Heart right ventricle (tissue), 16 donors: Measurements from ENCODE around the gene PPP2R3B. TPM values are rescaled to one million over a fixed set of nuclear protein-coding genes. Genes with fewer than 3 reads are reported as not detected.
"Not testable (repeated sequence)": the region's sequence is repeated elsewhere in the genome, so short reads cannot be mapped to it uniquely, and the experiment has no call there.

ENCODE experiments used
- ATAC-seq, 8 donors: fragments of 200-7000 bp; cut with Tn5 transposase; one replicate each; pipeline ENCODE4 v1.9.1; 2020; ENCODE audit warnings: mild to moderate bottlenecking in 8 of 8, moderate library complexity in 8 of 8, moderate number of reproducible peaks in 1 of 8
- DNase-seq, 2 donors: peaks; one replicate each; pipeline ENCODE4 v3.0.0-alpha.2; 2020
- H3K27ac ChIP-seq, 10 donors: fragments of 200-600 bp; sonication (generic) in 2 of 10; one replicate each; pipeline versions ENCODE4 v1.5.0 to v1.8.0; 2020 to 2022; ENCODE audit warnings: mild to moderate bottlenecking in 3 of 10
- H3K27me3 ChIP-seq, 7 donors: fragments of 200-600 bp; one replicate each; pipeline ENCODE4 v1.8.0; 2021 to 2022; ENCODE audit warnings: mild to moderate bottlenecking in 2 of 7
- H3K36me3 ChIP-seq, 9 donors: fragments of 200-600 bp; sonication (generic) in 1 of 9; one replicate each; pipeline versions ENCODE4 v1.5.0 to v1.8.0; 2020 to 2022; ENCODE audit warnings: mild to moderate bottlenecking in 2 of 9
- H3K4me1 ChIP-seq, 9 donors: fragments of 200-600 bp; sonication (generic) in 1 of 9; one replicate each; pipeline versions ENCODE4 v1.5.0 to v1.8.0; 2020 to 2022; ENCODE audit warnings: mild to moderate bottlenecking in 4 of 9
- H3K4me3 ChIP-seq, 10 donors: fragments of 200-600 bp; sonication (generic) in 2 of 10; one replicate each; pipeline versions ENCODE4 v1.5.0 to v1.8.0; 2020 to 2022; ENCODE audit warnings: mild to moderate bottlenecking in 7 of 10, moderate library complexity in 2 of 10
- H3K9me3 ChIP-seq, 11 donors: fragments of 200-600 bp in 10 of 11; sonication (generic) in 2 of 11; one replicate each; pipeline versions ENCODE4 v1.5.0 to v1.8.0; 2013 to 2022; ENCODE audit warnings: mild to moderate bottlenecking in 2 of 11, control low read depth in 1 of 11, moderate library complexity in 1 of 11
- CTCF ChIP-seq, 9 donors: fragments of 200-600 bp; sonication (generic) in 2 of 9; IDR thresholded peaks; one replicate each; pipeline versions ENCODE4 v1.5.0 to v1.8.0; 2021 to 2022; ENCODE audit warnings: antibody characterized with exemption in 9 of 9, mild to moderate bottlenecking in 5 of 9, moderate library complexity in 1 of 9
- WGBS, 2 donors: extraction: QIAGEN DNeasy Blood & Tissue Kit; methylation state at CpG; one replicate each; pipeline ENCODE4 v1.1.7; 2013; ENCODE audit warnings: inconsistent platforms in 1 of 2; 5-methylcytosine and 5-hydroxymethylcytosine counted together
- intact Hi-C, 10 donors: fragments of 100-400 bp; cut with DNase I; formaldehyde crosslinking; loops; one replicate each; pipeline versions ENCODE4 v1.11.1 to v1.14.2; 2022
- long read RNA-seq, 3 donors: library from polyadenylated mRNA; unstranded; transcript quantifications; one replicate each; pipeline ENCODE4 v2.0.0, GENCODE V29; 2020 to 2021
- polyA plus RNA-seq, 2 donors: library from polyadenylated mRNA; stranded (reverse); fragments of 200-250 nt; gene quantifications; one replicate each; pipeline ENCODE4 v1.2.3, GENCODE V29; 2013
- total RNA-seq, 10 donors: library from RNA; stranded (reverse); fragmentation: NEBNext Ultra II Directional in 3 of 10; extraction: Animal tissue kit (Norgen Biotek cat#: 25700) in 3 of 10; gene quantifications; one replicate each; pipeline versions ENCODE4 v1.2.1 to v1.2.4, GENCODE V29; 2021 to 2023
- donor health status: Arrhythmogenic right ventricular cardiomyopathy.
- donor health status: ischemic (EF 13 %, LVEDD 7.1; RV severe dilation, severe dysfunction).
- donor health status: healthy with polysubstance abuse.
- donor health status: DM: no; HTN: yes; CAD: no.
- donor health status: DM: no; HTN: no; CAD: no.
- donor health status: ischemic (EF 25% LVEDD 6.9; RV normal size, moderate dysfunction).
- donor health status: ischemic (EF 25% LVEDD 5.7; RV mildly dilated, moderate dysfunction).
- donor health status: healthy.
- donor health status: DM: yes; HTN: yes; CAD: no.
- donor health status: Ischemic cardiomyopathy.
- donor health status: ischemic (EF 35%, LVEDD 5.7; RV mildly dilated, moderate dysfunction).
- donor health status: nonischemic (EF 11% LVEDD 7.7; RV severe dilation, severe dysfunction).
- donor health status: DM: yes; HTN: yes; CAD: no.
- donor health status: PGD.
- donor health status: ischemic (EF 29% LVEDD 5.4; RV normal size, mild dysfunction).
- donor health status: nonischemic (EF 23%, LVEDD 6.1; RV moderate dilation, normal function).

PPP2R3B gene
- 100 to 1,000 TPM in 8 of 10 donors, 10 to 100 TPM in 2; 88.3 to 173 (median 128) TPM for total RNA-seq
- polyA plus RNA-seq = 100 to 1,000 TPM in 1 of 2 donors, 10 to 100 TPM in 1; 73.9 to 362 TPM
- long read RNA-seq, donor 1, transcript PPP2R3B-202 (13 exons, 2,151 nt) = major isoform, 6 of 338 reads
- long read RNA-seq, donor 1, transcript PPP2R3B-208 (5 exons, 1,090 nt) = major isoform, 6 of 338 reads
- long read RNA-seq, donor 1, partial matches to known transcripts = 21 of 338 reads
- long read RNA-seq, donor 1, other reads (novel, unspliced or antisense) = 305 of 338 reads
- long read RNA-seq, donor 2, transcript PPP2R3B-202 (13 exons, 2,151 nt) = major isoform, 5 of 415 reads
- long read RNA-seq, donor 2, partial matches to known transcripts = 64 of 415 reads
- long read RNA-seq, donor 2, other reads (novel, unspliced or antisense) = 342 of 415 reads
- long read RNA-seq, donor 3, partial matches to known transcripts = 20 of 107 reads
- long read RNA-seq, donor 3, other reads (novel, unspliced or antisense) = 86 of 107 reads

GRCh38 chrX:386768-387575 is at the start of gene PPP2R3B:
TSS of gene PPP2R3B (minus strand) at chrX:386907. CDS start at chrX:386691, 216 bp downstream.
- ATAC-seq (peak; percentile 100), DNase-seq (peak; percentile 99 to 100)
- WGBS, 2 donors = 0% methylated on average over 96 to 102 of the region's 102 CpGs
- Histone ChIP-seq H3K4me3 (peak within 1 kb of the TSS; percentile 42 to 99 (median 74)), H3K36me3 (no peaks in the 10 kb centered on the region), H3K27me3 (no peaks in the 10 kb centered on the region), H3K4me1 (peaks cover 0 to 15% (median 8%) of the 10 kb centered on the region in 9 donors), H3K27ac (peak within 1 kb of the TSS; percentile 94 to 100 (median 99)), H3K9me3 (no peaks in the 10 kb centered on the region)
- no peak for TF ChIP-seq CTCF (IDR thresholded peaks at IDR 0.05)
- intact Hi-C loops = loop anchor here in 2 of 10 donors (2.0 kb wide), 2 partner anchors 26 to 68 kb away; partner anchors contain the start of gene GTPBP6 (in 1 of the 2)

- DNase-seq = no peak
- Histone ChIP-seq H3K27ac (no peak overlapping the region), H3K9me3 (no peaks in the 10 kb centered on the region), H3K27me3 (peaks cover 0 to 39% (median 31%) of the 10 kb centered on the region in 7 donors), H3K4me1 (no peaks in the 10 kb centered on the region), H3K36me3 (no peaks in the 10 kb centered on the region), H3K4me3 (no peak overlapping the region)
- intact Hi-C loops = no loop called here
- WGBS, 2 donors = 68 to 74% methylated on average over 28 to 29 of the region's 29 CpGs
- no peak for TF ChIP-seq CTCF (IDR thresholded peaks at IDR 0.05)
- ATAC-seq = no peak
Measured at GRCh38 chrX:435536-436122, 48.9 kb upstream of the PPP2R3B start.

- H3K9me3 ChIP-seq = no peaks in the 10 kb centered on the region
- H3K36me3 ChIP-seq = no peaks in the 10 kb centered on the region
- H3K27ac ChIP-seq = no peak overlapping the region
- no peak for TF ChIP-seq CTCF (IDR thresholded peaks at IDR 0.05)
- peaks cover 0 to 39% (median 31%) of the 10 kb centered on the region in 7 donors for H3K27me3 ChIP-seq
- WGBS, 2 donors = 52 to 56% methylated on average over 17 of the region's 17 CpGs
- no peak for ATAC-seq
- no peak overlapping the region for H3K4me3 ChIP-seq
- intact Hi-C loops = no loop called here
- no peak for DNase-seq
- H3K4me1 ChIP-seq = no peaks in the 10 kb centered on the region
Measured at GRCh38 chrX:434946-435345, 48.2 kb upstream of the PPP2R3B start.

- peaks cover 0 to 41% (median 33%) of the 10 kb centered on the region in 7 donors for H3K27me3 ChIP-seq
- H3K4me1 ChIP-seq = no peaks in the 10 kb centered on the region
- intact Hi-C loops = no loop called here
- ATAC-seq = no peak
- no peak for TF ChIP-seq CTCF (IDR thresholded peaks at IDR 0.05)
- WGBS, 2 donors = 86 to 90% methylated on average over 26 of the region's 26 CpGs
- no peaks in the 10 kb centered on the region for H3K9me3 ChIP-seq
- H3K27ac ChIP-seq = no peak overlapping the region
- no peak overlapping the region for H3K4me3 ChIP-seq
- H3K36me3 ChIP-seq = no peaks in the 10 kb centered on the region
- DNase-seq = no peak
Measured at GRCh38 chrX:433771-434170, 47.1 kb upstream of the PPP2R3B start.

GRCh38 chrX:432666-433065 is 46.0 kb upstream of the PPP2R3B start:
- ATAC-seq, H3K4me1 ChIP-seq, H3K4me3 ChIP-seq, DNase-seq, H3K9me3 ChIP-seq, H3K27ac ChIP-seq, H3K36me3 ChIP-seq, intact Hi-C loops: not testable (repeated sequence)
- peaks cover 0 to 42% (median 35%) of the 10 kb centered on the region in 7 donors for H3K27me3 ChIP-seq
- 91 to 92% methylated on average over 9 to 12 of the region's 12 CpGs for WGBS, 2 donors
